HG02885 (cell line): Measurements from ENCODE around the gene FAM72B.
"Not testable (repeated sequence)": the region's sequence is repeated elsewhere in the genome, so short reads cannot be mapped to it uniquely, and the experiment has no call there.

ENCODE experiments used
- ATAC-seq: cut with Tn5 transposase; IDR thresholded peaks from one replicate; pipeline ENCODE4 v1.9.1; 2021; ENCODE audit warnings: mild to moderate bottlenecking; ENCODE audit not compliant: unreplicated experiment, poor library complexity

The FAM72B gene

DNA sequence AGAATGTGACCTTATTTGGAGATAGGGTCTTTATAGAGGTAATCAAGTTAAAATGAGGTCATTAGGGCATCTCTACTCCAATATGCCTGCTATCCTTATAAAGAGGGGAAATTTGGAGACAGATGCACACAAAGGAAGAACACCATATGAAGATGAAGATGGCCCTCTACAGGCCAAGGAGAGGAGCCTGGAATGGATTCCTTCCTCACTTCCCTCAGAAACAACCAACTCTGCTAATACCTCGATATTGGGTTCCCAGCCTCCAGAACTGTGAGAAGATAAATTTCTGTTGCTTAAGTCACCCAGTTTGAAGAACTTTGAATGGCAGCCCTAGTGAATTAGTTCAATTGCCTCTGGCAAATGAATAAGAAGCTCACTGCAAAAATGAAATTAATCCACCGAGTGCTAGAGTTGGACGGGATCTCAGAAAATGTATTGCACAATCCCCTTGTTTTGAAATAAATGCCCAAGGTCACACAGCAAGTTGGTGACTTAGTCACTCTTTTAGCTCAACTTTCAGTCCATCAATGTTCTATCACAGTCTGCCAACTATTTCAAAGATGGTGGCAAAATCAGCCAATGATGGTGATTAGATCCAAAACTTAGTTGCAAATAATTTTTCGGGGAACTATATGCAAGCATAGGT lies 27.1 kb downstream of the FAM72B start:
- ATAC-seq: not testable (repeated sequence)

GRCh38 chr1:121155671-121156358 lies 28.3 kb downstream of the FAM72B start:
- not testable (repeated sequence) for ATAC-seq

GRCh38 chr1:121154811-121155210 lies 29.3 kb downstream of the FAM72B start:
- ATAC-seq: not testable (repeated sequence)

DNA sequence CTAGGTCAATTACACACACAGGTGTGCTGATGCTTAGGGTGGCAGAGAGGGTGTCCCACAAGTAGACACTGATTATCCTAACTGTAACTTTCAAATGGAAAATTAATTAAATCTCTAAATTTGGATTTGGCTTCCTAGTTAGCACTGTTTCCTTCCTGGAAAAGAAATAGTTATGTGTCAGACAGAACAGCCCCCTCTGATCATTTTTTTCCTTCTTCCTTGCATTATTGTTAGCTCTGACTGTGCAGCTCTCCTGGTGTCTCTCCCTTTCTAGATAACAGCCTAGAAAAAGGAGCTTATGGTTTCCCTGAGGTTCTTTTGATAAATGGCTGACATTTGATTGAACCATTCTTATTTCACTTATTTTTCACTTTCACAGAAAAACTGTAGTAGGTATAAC lies 31.4 kb downstream of the FAM72B start:
- not testable (repeated sequence) for ATAC-seq

DNA sequence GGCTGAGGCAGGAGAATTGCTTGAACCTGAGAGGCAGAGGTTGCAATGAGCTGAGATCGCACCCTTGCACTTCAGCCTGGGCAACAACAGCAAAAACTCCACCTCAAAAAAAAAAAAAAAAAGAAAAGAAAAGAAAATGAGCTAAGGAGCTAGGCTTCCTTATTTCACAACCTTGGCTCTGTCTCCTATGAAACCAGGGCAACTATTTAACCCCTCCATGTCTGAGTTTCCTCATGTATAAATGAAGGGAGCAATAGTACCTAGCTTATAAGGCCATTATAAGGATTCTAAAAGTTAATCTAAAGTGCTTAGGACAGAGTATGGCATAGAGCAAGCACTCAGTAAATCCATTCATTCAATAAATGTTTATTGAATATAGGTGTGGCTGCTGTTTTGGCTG lies 32.8 kb downstream of the FAM72B start:
- ATAC-seq: not testable (repeated sequence)

DNA sequence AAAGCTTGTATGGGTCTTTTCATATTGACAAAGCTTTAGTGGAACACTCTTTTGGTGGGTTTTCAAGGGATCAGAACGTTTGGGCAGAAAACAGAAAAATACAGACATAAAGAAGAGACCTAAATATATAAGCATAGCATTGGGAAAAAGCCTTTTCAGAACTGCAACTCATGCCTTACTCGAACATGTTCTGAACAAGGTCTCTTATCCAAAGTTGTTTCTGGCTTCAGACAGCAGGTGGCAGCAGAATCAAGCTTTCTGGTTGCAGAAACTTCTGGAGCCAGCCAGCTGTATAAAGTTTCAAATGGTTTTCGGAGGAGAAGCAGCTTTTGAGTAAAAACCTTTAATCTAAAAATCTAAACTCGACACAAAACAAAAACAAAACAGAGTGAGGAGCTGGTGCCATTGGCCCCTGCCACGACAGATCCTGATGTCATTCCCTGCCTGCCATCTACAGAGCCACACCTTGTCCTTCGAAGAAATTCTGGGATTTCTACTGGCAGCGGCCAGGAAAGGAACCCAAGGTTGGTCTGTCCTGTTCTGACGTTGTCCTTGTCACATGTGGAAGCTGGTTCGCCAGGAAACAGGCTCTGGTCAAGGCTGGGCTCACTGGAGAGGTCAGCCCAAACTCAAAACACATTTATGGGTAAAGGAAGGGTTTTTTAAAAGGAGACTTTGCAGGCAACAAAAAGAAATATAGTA lies 35.5 kb downstream of the FAM72B start:
- ATAC-seq: peak; percentile 59

GRCh38 chr1:121140393-121140792 lies 43.7 kb downstream of the FAM72B start:
- ATAC-seq: not testable (repeated sequence)

DNA sequence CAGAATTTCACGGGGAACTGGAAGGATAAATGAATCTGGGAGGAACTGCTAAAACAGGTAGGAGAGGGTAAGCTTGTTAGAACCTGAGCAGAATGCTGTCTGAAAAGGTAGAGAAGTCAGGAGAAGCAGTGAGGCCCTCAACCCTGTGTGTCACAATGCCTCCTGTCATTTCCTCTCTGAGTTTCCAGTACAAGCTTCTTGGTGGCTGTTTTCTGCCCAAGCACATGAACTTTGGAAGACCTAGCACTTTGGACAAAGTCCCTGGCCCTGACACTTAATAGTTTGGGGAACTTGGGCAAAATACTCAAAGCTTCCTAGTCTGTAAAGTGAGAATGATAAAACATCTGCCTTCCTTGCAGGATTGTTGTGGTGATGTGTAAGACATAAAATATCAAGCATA lies 52.6 kb downstream of the FAM72B start:
- ATAC-seq: not testable (repeated sequence)

DNA sequence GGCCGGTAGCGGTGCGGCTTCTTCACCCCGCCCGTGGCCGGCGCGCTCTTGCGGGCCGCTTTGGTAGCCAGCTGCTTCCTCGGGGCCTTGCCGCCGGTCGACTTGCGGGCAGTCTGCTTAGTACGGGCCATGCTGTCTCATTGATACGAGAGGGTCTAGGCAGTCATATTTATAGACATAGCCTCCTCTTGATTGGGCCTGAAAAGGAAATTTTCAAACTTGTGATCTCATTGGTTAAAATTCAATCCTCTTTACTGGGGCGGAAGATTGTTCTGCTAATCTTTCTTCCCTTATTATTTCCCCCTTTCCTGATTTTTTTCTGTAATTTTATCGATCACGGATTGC lies 65.7 kb downstream of the FAM72B start:
- ATAC-seq: not testable (repeated sequence)
